Stomach smooth muscle (tissue), 2 donors: ENCODE measurements around the gene CLK2.
A peak's percentile ranks its signal among the peaks of the same experiment; 100 is the strongest.

ENCODE experiments used
- H3K27ac ChIP-seq: one replicate; pipeline ENCODE4 v1.7.0; 2013; ENCODE audit warnings: mild to moderate bottlenecking, low read length, inconsistent platforms
- H3K27me3 ChIP-seq, 2 donors: one replicate each; pipeline ENCODE4 v1.7.0; 2013; ENCODE audit warnings: low read length in 2 of 2; ENCODE audit not compliant: insufficient read depth in 2 of 2, control insufficient read depth in 1 of 2
- H3K36me3 ChIP-seq, 2 donors: one replicate each; pipeline ENCODE4 v1.7.0; 2013; ENCODE audit warnings: low read length in 2 of 2; ENCODE audit not compliant: control insufficient read depth in 2 of 2, insufficient read depth in 2 of 2
- H3K4me1 ChIP-seq: one replicate; pipeline ENCODE4 v1.7.0; 2013; ENCODE audit warnings: low read length; ENCODE audit not compliant: control insufficient read depth, insufficient read depth
- H3K4me3 ChIP-seq, 2 donors: one replicate each; pipeline ENCODE4 v1.7.0; 2013; ENCODE audit warnings: low read length in 2 of 2
- H3K9ac ChIP-seq, 2 donors: one replicate each; pipeline ENCODE4 v1.7.0; 2013; ENCODE audit warnings: low read length in 2 of 2, mild to moderate bottlenecking in 1 of 2
- H3K9me3 ChIP-seq, 2 donors: one replicate each; pipeline ENCODE4 v1.7.0; 2013; ENCODE audit warnings: low read length in 2 of 2; ENCODE audit not compliant: control insufficient read depth in 2 of 2
- donor health status: healthy.
- donor health status: Pancreatic carcinoma.

The CLK2 gene

DNA sequence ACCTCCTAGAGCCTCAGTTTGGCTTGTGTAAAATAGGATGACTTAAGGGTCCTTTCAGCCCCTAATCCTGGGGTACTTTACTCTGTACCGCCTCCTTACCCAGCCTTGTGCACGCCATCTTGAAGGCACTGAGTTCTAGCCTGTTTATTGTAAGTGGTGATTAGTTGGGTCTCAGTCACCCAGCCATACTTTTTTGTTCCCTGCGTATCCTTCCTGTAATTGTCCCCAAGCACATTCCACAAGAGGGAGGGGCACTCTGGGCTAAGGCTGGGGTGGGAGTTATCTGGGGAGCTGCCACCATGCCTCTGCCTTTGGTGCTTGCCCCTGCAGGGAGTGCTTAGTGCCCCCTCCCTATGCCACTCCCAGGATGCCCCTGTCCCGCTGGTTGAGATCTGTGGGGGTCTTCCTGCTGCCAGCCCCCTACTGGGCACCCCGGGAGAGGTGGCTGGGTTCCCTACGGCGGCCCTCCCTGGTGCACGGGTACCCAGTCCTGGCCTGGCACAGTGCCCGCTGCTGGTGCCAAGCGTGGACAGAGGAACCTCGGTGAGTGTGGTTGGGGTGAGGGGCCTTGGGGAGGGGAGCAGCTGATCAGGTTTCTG, 36.2 kb upstream of the CLK2 start:
- H3K27ac ChIP-seq = peak overlapping the region; percentile 46
- H3K4me1 ChIP-seq = peaks cover 17% of the 10 kb centered on the region
- peaks cover 8 to 9% of the 10 kb centered on the region in 2 donors for H3K36me3 ChIP-seq
- H3K9ac ChIP-seq = peak overlapping the region; percentile 91 to 96
- H3K27me3 ChIP-seq = no peaks in the 10 kb centered on the region
- peak overlapping the region; percentile 92 to 98 for H3K4me3 ChIP-seq
- H3K9me3 ChIP-seq = no peaks in the 10 kb centered on the region

DNA sequence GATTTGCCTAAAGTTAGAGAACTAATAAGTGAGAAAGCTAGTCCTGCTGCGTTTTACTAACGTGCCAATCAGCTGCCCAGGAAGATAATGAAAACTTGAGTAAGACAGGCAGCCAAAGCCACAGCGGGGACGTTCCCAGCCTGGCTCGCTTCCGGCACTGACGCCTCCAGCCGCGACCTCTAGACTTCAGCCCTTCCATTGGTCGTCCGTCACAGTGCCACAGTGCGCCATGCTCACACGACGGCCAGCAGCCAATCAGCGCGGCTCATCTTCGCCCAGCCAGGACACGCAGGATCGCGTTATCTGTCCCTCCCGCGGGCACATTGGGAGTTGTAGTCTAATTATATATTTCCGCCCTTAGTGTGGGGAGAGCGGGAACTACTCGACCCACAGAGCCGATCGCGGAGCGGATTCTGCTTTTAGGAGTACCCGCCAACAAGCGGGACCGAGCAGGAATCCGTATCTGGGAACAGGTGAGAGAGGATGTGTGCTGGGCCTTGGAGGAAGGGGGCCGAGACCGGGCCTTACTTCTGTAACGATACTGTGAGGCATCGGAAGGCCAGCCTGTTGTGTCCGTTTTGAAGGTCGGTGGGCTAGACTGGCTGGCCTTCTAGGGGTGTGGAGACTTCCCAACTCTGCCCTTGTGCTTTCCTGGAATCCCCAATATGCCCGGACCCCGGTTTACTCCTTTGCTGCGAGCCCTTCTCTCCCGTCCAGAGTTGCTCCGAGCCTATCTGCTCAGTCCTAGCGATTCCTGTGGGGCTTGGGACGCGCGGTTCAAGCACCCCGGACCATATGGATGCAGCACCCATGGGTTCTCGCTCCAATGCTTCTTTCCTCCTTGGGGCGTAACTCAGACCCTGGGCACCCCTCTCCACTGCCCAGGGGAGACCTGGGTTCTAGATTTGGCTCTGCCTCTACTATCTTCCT, 35.5 kb upstream of the CLK2 start, which contains the start of gene FDPS:
Gene FDPS, plus strand, starts transcription at position 374 of the 930 bp plus-strand sequence. CDS start 924 bp downstream, outside the sequence.
- Histone ChIP-seq H3K4me1 (peaks cover 17% of the 10 kb centered on the region), H3K9ac (peak within 1 kb of the TSS; percentile 91 to 96), H3K27me3 (no peaks in the 10 kb centered on the region), H3K4me3 (peak within 1 kb of the TSS; percentile 92 to 98), H3K27ac (peak within 1 kb of the TSS; percentile 46), H3K9me3 (no peaks in the 10 kb centered on the region), H3K36me3 (peaks cover 8 to 9% of the 10 kb centered on the region in 2 donors)

DNA sequence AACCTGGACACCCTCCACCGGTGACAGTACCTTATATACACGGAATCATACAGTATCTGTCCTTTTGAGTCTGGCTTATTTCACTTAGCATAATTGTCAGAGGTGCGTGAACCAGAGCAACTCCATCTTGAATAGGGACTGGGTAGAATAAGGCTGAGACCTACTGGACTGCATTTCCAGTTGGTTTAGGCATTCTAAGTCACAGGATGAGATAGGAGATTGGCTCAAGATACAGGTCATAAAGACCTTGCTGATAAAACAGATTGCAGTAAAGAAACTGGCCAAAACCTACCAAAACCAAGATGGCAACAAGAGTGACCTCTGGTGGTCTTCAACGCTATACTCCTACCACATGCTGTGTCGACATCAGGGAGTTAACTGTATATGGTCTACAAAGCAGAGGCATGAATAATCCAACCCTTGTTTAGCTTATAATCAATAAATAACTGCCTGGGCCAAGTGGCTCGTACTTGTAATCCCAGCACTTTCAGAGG, 34.0 kb upstream of the CLK2 start:
- Histone ChIP-seq H3K4me3 (no peak overlapping the region), H3K27me3 (no peaks in the 10 kb centered on the region), H3K27ac (no peak overlapping the region), H3K9ac (no peak overlapping the region), H3K4me1 (peaks cover 17% of the 10 kb centered on the region), H3K9me3 (no peaks in the 10 kb centered on the region), H3K36me3 (peaks cover 2 to 5% of the 10 kb centered on the region in 2 donors)

DNA sequence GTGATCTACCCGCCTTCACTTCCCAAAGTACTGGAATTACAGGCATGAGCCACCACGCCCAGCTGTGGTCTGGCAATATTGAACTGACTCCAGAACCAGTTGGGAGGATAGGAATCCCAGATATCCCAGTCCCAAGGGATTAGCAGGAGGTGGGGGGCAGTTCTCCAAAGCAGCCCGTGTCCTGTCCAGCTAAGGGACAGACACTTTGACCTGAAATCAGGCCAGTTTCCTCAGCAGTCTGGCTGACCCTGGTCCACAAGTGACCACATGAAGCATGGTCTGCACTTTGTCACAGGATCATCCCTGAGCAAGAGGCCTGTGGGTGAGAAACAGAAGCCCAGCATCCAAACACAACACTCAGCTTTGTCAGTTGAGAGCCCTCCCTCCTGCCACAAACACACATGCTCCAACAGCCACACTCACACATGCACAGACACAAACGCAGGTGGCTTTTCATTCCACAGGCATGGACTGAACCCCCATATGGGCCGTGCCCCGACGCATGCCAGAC, 32.6 kb upstream of the CLK2 start:
- no peak overlapping the region for H3K9ac ChIP-seq
- no peak overlapping the region for H3K27ac ChIP-seq
- H3K4me3 ChIP-seq = no peak overlapping the region
- H3K4me1 ChIP-seq = peaks cover 17% of the 10 kb centered on the region
- H3K9me3 ChIP-seq = no peaks in the 10 kb centered on the region
- peaks cover 0 to 2% of the 10 kb centered on the region in 2 donors for H3K36me3 ChIP-seq
- no peaks in the 10 kb centered on the region for H3K27me3 ChIP-seq

DNA sequence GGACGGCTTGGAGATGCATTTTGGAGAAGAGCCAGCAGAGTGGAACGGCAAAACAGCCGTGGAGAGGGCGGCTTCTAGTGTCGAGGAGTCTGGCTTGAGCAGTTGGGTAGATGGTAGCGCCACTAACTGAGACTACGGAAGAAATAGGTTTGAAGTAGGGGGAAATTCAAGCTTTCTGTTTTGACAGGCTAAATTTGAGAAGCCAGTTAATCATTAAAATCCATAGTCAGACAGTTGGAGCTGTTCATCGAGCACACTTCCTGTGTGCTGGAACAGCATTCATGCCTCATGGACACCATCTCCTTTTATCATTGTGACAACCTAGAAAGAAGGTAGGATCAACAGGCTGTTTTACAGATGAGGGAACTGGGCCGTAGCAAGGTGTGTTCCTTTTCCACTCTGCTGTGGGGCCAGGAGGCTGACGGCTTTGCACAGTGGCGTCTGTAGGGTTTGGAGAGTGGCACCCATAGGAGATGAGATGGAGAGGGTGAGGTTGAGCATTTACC, 31.3 kb upstream of the CLK2 start:
- no peaks in the 10 kb centered on the region for H3K27me3 ChIP-seq
- no peaks in the 10 kb centered on the region for H3K36me3 ChIP-seq
- H3K9ac ChIP-seq = no peak overlapping the region

DNA sequence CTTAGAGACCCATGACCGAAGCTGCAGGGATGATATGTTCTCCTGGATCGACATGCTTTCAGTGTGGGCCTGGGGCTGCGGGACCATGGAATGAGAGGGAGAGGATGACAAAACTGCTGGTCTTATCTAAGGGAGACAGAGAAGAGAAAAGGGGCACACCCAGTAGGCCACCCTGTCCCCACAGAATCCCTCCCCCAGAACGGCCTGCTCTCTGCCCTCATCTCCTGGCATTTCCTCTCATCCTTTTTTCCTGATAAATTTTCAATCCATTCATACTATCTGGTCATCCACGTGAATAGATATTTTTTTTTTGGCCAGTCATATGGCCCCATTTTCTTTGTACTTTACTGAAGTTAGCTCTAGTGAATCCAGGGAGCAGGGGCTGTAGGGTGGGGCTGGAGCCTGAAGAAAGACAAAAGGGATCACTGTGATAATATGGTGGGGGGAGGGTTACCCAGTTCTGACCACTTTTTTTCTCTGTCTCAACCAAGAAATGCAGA, 28.1 kb upstream of the CLK2 start, which contains the start of gene PKLR:
Gene PKLR, minus strand, starts transcription at position 97 of the 500 bp plus-strand sequence. Its CDS starts 43 bp downstream, at position 54.
- no peak within 1 kb of the TSS for H3K27ac ChIP-seq
- H3K4me3 ChIP-seq = no peak within 1 kb of the TSS
- peaks cover 0 to 8% of the 10 kb centered on the region in 2 donors for H3K27me3 ChIP-seq

More for the DNA sequence above, 31.3 kb upstream of the CLK2 start:
- Histone ChIP-seq H3K4me1 (peaks cover 12% of the 10 kb centered on the region), H3K27ac (no peak overlapping the region), H3K4me3 (no peak overlapping the region), H3K9me3 (no peaks in the 10 kb centered on the region)

DNA sequence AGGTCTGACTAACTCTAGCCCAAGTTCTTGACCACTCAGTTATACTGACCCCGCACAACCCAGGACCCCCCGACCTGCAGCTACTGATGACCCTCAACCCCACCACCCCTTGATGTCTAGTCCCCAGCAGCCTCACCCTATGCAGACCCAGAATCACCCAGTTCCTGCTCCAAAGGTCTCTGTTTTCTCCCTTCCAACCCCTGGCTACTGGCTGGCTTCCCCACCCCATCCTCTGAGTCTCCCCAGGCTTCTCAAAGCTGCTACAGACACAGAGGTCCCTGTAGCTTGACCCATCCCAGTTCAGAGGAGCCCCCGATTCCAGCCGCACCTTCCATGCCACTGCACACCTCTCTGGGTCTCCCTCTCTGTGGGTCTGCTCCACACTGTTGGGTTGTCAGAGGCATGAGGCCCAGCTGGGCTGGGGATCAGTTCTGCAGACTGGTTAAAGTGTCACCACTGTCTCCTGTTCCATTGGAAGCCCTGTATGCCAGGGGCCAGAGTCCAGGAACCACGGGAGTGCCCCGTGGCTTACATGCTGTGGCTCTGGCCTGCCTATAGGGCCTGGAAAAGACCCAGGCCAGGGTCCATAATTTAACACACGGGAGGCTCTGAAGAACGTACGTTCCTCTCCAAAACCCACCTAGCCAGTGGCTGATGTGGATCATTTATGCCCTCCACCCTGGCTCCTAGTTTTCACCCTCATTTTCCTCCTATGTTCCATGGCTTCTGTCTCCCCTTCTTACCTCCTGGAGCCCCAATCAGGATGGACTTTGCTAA, 27.4 kb upstream of the CLK2 start:
- Histone ChIP-seq H3K9ac (no peak overlapping the region), H3K27ac (no peak overlapping the region), H3K4me1 (no peaks in the 10 kb centered on the region), H3K4me3 (no peak overlapping the region), H3K27me3 (peaks cover 3 to 12% of the 10 kb centered on the region in 2 donors), H3K36me3 (no peaks in the 10 kb centered on the region), H3K9me3 (no peaks in the 10 kb centered on the region)

More for the DNA sequence above, 28.1 kb upstream of the CLK2 start, which contains the start of gene PKLR:
- H3K4me1 ChIP-seq = no peaks in the 10 kb centered on the region
- no peaks in the 10 kb centered on the region for H3K36me3 ChIP-seq
- H3K9me3 ChIP-seq = no peaks in the 10 kb centered on the region
- H3K9ac ChIP-seq = no peak within 1 kb of the TSS

DNA sequence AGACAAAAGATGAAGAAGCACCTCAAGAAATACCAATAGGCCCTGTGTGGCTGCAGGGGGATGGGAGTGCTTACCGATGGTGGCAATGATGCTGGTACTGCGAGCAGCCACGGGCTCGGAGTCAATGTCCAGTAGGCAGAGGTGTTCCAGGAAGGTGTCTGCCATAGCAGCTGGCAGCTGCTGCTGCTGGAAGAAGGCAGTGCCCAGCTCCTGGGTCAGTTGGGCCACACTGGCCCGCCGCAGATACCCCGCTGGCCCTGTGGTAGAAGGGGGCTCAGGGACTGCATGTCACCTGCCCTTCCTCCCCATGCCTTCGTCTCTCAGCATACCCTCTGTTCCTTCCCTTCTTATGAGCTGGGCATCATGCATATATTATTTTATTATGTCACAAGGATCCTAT, 26.7 kb upstream of the CLK2 start:
- Histone ChIP-seq H3K9me3 (no peaks in the 10 kb centered on the region), H3K27me3 (peaks cover 10 to 17% of the 10 kb centered on the region in 2 donors), H3K4me3 (no peak overlapping the region), H3K4me1 (no peaks in the 10 kb centered on the region), H3K36me3 (no peaks in the 10 kb centered on the region), H3K27ac (no peak overlapping the region), H3K9ac (no peak overlapping the region)

DNA sequence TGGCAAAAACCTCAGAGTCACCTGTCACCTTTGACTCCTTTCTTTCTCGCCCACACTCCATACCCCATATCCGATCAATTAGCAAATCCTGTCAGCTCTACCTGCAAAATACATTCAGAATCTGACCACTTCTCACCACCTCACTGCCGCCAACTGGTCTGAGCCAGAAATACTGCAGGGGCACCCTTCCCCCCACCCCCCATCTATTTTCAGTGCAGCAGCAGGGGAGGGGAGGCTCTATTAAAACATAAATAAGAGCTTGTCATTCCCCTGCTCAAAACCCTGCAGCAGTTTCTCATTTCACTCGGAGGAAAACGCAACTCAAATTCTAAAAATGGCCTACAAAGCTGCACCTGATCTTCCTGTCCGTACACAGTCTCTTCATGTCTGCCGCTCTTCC, 24.1 kb upstream of the CLK2 start:
- Histone ChIP-seq H3K9ac (no peak overlapping the region), H3K27me3 (peaks cover 18 to 27% of the 10 kb centered on the region in 2 donors), H3K36me3 (no peaks in the 10 kb centered on the region), H3K4me3 (no peak overlapping the region), H3K4me1 (no peaks in the 10 kb centered on the region), H3K27ac (no peak overlapping the region), H3K9me3 (no peaks in the 10 kb centered on the region)

DNA sequence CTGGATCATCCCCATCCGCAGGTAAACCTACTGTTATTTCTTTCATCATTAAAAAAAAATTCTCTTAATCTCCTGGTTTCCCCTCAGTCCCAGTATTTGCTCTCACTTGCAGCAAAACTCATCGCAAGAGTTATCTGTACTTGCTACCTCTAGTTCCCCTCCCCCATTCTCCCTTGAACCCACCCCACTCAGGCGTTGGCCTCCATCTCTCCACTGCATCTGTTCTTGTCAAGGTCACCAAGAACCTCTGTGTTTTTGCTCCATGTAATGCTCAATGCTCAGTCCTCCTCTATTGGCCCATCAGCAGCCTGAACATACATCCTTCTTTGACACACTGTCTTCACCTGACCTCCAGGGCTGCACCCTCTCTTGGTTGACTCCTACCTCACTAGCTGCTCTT, 23.4 kb upstream of the CLK2 start:
- no peaks in the 10 kb centered on the region for H3K36me3 ChIP-seq
- no peak overlapping the region for H3K4me3 ChIP-seq
- H3K9me3 ChIP-seq = no peaks in the 10 kb centered on the region
- no peak overlapping the region for H3K9ac ChIP-seq
- H3K27ac ChIP-seq = no peak overlapping the region
- H3K4me1 ChIP-seq = no peaks in the 10 kb centered on the region
- peaks cover 18 to 27% of the 10 kb centered on the region in 2 donors for H3K27me3 ChIP-seq
